ENCODE results near the gene GPR42. TPM values are rescaled to one million over a fixed set of nuclear protein-coding genes. Genes with fewer than 3 reads are reported as not detected.
A peak's percentile ranks its signal among the peaks of the same experiment; 100 is the strongest.

The GPR42 gene
- total RNA-seq, 2 donors from 2014 or later, result not detected

- Histone ChIP-seq H3K4me1 (no peaks in the 10 kb centered on the region), H3K4me3 (no peak overlapping the region), H3K9me3 (no peaks in the 10 kb centered on the region), H3K36me3 (no peaks in the 10 kb centered on the region), H3K27ac (no peak overlapping the region), H3K27me3 (no peaks in the 10 kb centered on the region)
- TF ChIP-seq CTCF (IDR thresholded peaks at IDR 0.05), result no peak
- DNase-seq (ENCODE audit: low spot score), result no peak
Measured at GRCh38 chr19:35351411-35352176, 19.3 kb upstream of the GPR42 start.

- no peak for TF ChIP-seq CTCF (IDR thresholded peaks at IDR 0.05)
- H3K27ac ChIP-seq, result no peak overlapping the region
- no peaks in the 10 kb centered on the region for H3K9me3 ChIP-seq
- no peak for DNase-seq (ENCODE audit: low spot score)
- no peaks in the 10 kb centered on the region for H3K36me3 ChIP-seq
- no peaks in the 10 kb centered on the region for H3K27me3 ChIP-seq
- no peak overlapping the region for H3K4me3 ChIP-seq
- H3K4me1 ChIP-seq, result no peaks in the 10 kb centered on the region
Measured at GRCh38 chr19:35352177-35352447, 18.8 kb upstream of the GPR42 start.

GRCh38 chr19:35352448-35353304 is 18.2 kb upstream of the GPR42 start:
- TF ChIP-seq CTCF (IDR thresholded peaks at IDR 0.05), result peak; percentile 65 to 86
- Histone ChIP-seq H3K36me3 (no peaks in the 10 kb centered on the region), H3K27ac (no peak overlapping the region), H3K4me3 (no peak overlapping the region), H3K27me3 (no peaks in the 10 kb centered on the region), H3K9me3 (no peaks in the 10 kb centered on the region), H3K4me1 (peaks cover 0 to under 1% of the 10 kb centered on the region in 2 donors)
- peak; percentile 71 for DNase-seq (ENCODE audit: low spot score)

- H3K27ac ChIP-seq, result no peak overlapping the region
- no peak for TF ChIP-seq CTCF (IDR thresholded peaks at IDR 0.05)
- H3K27me3 ChIP-seq, result no peaks in the 10 kb centered on the region
- H3K4me3 ChIP-seq, result no peak overlapping the region
- H3K4me1 ChIP-seq, result peaks cover 0 to 6% of the 10 kb centered on the region in 2 donors
- H3K9me3 ChIP-seq, result no peaks in the 10 kb centered on the region
- DNase-seq (ENCODE audit: low spot score), result no peak
- no peaks in the 10 kb centered on the region for H3K36me3 ChIP-seq
Measured at GRCh38 chr19:35353635-35354034, 17.2 kb upstream of the GPR42 start.

GRCh38 chr19:35354898-35355297 is 16.0 kb upstream of the GPR42 start:
- H3K27ac ChIP-seq, result no peak overlapping the region
- no peaks in the 10 kb centered on the region for H3K36me3 ChIP-seq
- H3K9me3 ChIP-seq, result no peaks in the 10 kb centered on the region
- no peak for DNase-seq (ENCODE audit: low spot score)
- no peak overlapping the region for H3K4me3 ChIP-seq
- peaks cover 0 to 6% of the 10 kb centered on the region in 2 donors for H3K4me1 ChIP-seq
- no peak for TF ChIP-seq CTCF (IDR thresholded peaks at IDR 0.05)
- H3K27me3 ChIP-seq, result no peaks in the 10 kb centered on the region

All from right atrium auricular region (tissue), 2 donors.